ENCODE data around the gene PRELID2.
A peak's percentile ranks its signal among the peaks of the same experiment; 100 is the strongest.
"Not testable (repeated sequence)": the region's sequence is repeated elsewhere in the genome, so short reads cannot be mapped to it uniquely, and the experiment has no call there.

Gene PRELID2

DNA sequence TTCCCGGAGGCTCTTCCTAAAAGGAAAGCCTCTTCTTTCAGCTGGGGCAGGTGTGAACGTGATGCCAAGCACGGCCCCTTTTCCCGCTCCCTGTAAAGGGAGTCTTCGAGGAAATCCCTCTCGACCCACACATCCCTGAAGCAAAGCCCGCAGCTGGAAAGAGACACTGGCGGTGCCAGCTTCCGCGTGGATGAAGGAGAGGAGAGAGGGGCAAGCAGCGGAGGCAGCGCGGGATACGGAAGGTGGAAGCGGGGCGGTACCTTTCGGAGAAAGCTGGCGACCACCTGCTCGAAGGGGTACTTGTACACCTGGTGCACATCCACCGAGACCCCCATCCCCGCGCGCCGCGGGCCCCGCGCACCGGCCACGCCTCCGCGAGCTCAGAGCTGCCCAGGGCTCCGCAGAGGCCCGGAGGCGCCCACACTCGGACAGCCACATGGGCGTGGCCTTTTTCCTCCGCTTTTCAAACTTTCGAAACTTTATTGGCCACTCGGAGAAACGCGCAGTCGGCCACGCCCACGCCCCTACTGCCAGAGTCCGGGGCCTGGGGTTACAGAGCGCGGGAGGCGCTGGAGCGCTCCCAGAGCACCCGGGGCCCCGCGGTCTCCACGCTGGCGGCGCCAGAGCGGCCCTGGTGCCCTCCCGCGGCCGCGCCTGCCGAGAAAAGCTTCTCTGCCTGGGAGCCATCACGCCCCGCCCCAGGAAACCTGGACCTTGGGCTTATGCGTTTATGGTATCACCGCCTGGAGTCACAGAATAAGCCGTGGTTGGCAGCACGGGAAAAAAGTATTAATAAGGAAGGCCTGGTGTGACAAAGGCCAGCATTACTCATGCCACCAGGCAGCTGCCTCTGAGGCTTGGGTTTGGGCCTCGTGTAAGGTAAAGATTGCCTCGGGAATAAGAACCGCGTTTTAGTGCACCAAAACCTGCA is at the start of gene PRELID2:
Gene PRELID2 (minus strand): TSS at position 426 of the 931 bp plus-strand sequence. CDS start 91 bp downstream, at position 335.
- DNase-seq (ENCODE audit: low read depth): peak; percentile 17

DNA sequence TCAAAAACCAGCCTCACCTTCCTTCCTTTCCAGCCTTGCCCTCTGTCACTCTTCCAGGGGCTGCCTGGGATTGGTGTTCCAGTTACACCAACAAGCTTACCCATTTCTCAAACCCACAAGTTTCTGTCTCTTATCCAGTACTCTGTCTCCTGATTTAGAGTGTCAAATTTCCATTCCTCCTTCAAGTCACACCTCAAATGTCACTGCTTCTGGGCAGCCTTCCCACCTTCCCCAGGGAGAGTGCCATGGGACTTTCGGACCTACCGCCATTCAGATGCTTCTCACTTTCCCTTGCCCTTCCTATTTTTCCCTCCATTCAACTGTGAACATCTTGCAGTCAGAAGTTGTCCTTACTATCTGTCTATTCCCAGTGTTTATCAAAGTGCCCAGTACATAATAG is 39.6 kb upstream of the PRELID2 start:
- no peak for DNase-seq (ENCODE audit: low read depth)

DNA sequence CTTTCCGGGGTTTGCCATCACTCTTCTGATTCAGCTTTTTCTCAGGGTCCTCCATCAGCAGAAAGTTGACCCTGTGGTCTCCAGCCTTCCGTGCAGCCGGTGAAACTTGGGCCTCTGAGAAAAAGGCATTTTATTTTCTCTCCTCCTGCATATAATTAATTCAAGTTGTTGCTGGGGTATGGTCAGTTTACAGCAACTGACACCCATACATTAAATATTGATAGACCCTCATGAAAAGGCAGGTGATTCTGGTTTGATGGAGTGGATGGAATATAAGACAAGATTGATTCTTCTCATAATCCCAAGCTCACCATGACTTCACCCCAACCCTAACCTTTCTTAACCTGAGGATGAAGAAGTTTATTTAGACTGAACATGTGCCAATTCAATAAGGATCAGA is 37.8 kb upstream of the PRELID2 start, which contains the start of gene GRXCR2:
Gene GRXCR2 (minus strand): TSS at position 101 of the 400 bp plus-strand sequence. CDS start 46 bp downstream, at position 55.
- DNase-seq (ENCODE audit: low read depth): no peak

DNA sequence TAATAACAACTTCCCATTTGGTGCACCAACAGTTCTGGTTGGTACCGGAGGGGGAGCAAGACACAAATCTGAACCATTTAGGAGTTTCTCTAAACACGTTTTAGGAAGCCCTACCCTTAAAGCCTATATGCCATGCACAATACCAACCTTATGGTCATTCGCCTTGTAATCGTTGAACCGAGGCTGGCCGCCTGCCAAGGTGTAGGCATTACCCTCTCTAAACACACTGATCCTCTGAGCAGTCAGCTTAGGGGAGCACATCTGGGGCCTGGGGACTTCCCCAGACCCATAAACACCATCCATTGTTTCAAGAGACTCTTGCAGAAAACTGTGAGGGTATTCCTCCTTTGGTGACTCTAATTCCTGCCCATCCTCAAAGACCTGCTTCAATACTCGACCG is 37.3 kb upstream of the PRELID2 start:
- no peak for DNase-seq (ENCODE audit: low read depth)

DNA sequence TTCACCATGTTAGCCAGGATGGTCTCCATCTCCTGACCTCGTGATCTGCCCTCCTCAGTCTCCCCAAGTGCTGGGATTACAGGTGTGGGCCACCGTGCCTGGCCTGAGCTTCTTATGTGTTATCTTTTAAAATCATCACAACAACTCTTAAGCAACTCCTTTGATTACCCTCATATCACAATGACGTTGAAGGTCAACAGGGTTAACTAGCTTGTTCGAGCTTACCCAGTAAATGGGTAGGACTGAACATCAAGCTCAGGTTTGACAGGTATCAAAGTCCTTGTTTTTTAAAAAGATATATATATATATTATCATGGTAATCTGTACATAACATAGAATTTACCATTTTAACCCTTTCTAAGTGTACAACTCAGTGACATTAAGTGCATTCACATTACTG is 34.6 kb upstream of the PRELID2 start:
- DNase-seq (ENCODE audit: low read depth): no peak

DNA sequence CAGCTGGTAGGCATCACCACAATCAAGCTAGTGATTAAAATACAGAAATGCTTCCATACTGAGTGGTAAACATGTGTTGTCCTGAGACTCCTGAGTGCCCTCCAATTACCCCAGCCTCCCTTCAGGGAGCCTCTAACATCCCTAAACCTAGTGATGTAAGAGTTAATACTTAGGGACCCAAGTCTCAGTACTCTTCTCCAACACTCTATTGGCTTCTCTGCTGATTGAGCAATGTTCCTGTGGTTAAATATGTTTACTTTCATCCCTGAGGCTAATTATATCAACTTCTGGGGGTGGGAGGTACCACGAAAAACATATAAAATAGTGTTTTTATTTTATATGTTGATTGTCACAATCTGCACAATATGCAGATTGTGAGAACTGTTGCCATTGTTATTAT is 32.7 kb upstream of the PRELID2 start:
- no peak for DNase-seq (ENCODE audit: low read depth)

DNA sequence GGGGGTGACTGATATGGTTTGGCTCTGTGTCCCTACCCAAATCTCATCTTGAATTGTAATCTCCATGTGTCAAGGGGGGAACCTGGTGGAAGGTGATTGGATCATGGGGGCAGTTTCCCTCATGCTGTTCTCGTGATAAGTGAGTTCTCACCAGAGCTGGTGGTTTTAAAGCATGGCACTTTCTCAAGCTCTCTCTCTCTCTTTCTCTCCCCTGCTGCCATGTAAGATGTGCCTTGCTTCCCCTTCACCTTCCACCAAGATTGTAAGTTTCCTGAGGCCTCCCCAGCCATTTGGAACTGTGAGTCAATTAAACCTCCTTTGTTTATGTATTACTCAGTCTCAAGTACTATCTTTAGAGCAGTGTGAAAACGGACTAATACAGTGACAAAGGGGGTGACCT is 29.3 kb upstream of the PRELID2 start:
- DNase-seq (ENCODE audit: low read depth): not testable (repeated sequence)

DNA sequence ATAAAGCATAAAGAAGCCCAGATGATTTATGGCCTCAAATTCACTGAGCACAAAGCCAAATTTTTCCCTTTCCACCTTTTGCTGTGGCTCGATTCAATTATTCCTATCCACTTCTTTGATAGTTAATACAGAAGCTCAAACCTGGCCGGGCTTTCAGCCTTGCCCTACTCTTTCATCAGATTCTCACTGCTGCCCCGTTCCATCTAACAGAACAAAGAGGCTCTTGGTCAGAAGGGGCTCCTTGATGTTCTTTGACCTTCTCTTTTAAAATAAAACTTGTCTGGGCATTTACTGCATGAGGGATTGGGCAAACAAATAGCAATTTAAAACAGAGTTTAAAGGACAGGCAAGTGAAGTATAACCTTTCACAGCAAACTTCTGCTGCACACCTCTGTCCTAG is 27.9 kb upstream of the PRELID2 start:
- DNase-seq (ENCODE audit: low read depth): no peak

DNA sequence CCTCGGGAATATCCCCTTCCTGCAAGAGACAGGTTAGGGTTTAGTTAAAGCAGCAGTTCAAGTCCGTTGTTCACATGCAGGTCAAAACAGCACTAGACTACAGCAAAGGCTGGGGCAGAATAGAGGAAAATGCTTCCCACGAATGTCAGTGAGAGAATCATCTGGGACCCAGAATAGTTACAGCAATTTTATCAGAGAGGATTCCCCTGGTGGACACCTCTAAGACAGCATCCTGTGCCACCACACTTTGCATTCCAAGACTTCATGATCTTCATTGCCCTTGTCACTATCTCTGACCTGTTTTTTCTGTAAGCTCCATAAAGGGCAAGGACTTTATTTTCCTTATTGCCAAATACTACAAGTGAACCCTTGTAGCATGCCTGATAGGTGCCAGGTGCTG is 24.8 kb upstream of the PRELID2 start:
- no peak for DNase-seq (ENCODE audit: low read depth)

DNA sequence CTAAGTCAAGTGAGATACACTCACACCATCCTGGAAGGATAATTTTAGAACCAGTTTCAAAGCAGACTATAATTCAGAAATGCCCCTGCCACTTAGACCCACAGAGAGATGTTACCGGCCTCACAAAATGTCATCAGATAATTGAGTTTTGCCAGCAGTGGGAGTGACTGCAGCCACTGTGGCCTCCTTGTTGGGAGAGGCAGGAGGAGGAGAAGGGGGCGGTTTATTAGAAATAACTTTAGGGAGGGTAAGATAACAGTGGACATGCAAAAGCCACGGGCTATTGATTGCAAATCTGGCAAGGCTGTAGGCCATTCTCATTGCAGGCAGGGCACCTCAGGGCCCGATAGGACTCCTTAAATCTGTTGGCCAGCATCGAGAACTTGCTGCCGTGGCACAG is 24.3 kb upstream of the PRELID2 start:
- DNase-seq (ENCODE audit: low read depth): no peak

DNA sequence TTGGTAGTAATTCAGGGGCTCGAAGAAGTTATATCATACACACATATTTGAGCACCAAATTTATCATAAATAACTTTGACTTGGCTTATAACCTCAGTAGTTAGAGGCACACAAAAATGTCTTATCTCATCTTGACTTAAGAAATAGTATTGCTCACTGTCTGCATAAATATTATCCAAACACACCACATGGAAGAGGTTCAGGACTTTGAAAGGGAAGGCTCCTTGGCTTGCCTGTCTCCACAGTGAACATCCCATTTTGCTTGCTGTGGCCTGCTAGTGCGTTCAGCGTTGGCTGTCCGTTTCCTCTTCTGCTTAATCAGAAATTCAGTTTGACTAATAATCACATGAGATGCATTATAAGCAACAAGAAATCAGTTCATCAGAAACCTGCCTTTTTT is 23.8 kb upstream of the PRELID2 start:
- no peak for DNase-seq (ENCODE audit: low read depth)

DNA sequence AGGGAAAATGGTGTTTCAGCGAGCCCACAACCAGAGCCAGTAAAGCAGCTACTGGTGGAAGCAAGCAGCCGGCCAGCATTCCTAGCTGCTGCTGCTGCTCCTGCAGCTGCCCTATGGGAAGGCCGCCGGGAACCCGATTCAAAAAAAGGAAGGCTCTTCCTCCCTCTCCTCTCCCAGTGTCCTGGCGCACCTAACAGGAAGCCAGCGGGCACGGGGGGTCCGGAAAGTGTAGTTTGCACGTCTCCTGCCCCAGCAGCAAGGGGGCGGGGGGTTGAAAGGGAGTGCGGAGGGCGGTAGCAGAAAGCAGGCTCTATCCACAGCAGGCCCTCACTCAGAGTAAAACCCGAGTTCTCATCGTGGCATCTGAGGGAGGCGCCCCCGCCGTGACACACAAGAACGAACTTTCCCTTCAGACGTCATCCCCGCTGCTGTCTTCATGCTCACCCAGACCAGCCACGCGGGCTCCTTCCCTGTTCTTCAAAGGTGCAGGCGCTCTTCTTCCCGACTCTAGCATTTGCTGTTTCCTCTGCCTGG is 21.2 kb upstream of the PRELID2 start:
- DNase-seq (ENCODE audit: low read depth): no peak

DNA sequence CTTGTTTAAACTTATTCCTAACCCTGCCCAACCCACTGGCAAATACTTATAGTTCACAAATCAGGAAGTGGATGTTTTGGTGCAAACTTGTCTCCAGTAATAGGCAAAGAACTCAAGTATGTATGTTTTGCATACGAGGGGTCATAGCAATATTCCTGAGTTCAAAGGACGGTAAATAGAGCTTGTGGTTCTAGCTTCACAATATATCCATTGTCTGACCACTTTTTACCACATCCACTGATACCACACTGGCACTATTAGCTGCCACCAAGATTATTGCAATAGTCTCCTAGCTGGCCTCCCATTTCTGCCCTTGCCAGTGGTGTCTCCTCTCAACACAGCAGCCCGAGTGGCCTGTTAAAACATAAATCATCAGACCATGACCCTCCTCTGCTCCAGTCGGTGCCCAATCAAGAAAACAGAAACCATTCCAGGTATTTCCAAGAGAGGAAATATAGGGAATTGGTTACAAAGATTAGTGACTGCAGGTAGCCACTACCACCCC is 20.7 kb upstream of the PRELID2 start:
- DNase-seq (ENCODE audit: low read depth): no peak

DNA sequence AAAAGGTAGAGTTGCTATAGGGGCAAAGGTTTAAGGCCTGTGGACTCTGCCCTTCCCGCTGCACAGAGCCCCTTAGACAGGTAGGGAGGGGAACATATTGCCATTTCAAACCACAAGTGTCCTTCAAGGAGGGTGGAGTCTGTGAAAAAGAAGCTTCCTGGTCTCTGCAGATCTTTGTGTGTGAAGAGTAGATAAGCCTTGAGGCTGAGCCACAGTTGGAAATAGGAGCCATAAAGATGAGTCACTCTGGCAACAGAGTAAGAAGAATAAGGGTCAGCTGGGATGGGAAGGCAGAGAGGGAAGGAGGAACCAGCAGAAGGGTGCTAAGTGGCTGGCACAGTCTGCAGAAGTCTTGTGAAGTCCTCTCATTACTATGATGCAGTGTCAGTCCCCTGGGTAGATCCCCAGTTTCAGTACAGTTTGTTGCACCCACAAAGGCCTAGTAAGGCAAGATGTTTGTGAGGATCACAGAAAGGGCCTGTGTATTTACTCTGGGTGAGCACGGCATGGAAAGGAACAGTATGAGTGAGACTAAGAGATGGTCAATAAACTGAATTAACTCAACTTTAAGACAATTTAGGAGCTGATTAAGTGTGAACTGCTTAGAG is 19.6 kb upstream of the PRELID2 start:
- DNase-seq (ENCODE audit: low read depth): no peak

DNA sequence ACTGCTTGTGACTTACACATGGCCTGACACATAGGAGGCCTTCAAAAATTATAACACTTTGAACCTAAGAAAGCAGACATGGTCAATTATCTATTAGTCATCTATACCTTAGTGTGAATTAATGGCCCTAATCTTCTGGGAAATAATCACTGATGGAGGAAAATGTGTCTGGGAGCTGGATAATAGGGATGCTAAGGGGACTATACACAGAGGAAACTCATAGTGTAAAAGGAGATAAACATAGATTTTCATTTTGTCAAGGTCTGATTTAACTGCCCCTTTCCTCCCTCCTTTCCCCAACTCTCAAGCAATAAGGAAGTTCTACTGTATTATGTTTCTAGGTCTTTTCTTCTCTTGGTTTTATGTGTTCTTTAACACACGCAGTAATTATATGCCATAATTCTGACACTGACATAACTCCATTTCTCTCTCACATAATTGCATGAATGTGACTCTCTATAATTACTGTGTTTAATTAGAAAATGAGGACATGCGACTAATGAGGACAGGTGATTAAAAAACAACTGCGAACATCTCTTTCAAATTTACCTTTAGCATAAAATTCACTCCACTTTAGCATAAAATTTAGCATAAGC is 18.7 kb upstream of the PRELID2 start:
- no peak for DNase-seq (ENCODE audit: low read depth)

DNA sequence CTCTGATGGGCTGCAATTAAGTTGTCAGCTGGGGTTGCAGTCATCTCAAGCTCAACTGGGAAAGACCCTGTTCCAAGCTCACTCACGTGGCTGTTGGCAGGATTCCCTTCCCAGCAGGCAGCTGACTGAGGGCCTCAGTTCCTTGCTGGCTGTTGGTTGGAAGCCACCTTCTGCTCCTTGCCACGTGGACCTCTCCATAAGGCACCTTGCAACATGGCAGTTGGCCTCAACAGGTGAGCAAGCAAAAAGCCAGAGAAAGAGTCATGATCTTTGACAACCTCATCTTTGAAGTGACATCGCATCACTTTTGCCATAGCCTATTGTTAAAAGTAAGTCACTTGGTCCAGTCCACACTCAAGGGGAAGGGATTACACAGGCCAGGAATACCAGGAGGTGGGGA is 17.8 kb upstream of the PRELID2 start:
- DNase-seq (ENCODE audit: low read depth): no peak

DNA sequence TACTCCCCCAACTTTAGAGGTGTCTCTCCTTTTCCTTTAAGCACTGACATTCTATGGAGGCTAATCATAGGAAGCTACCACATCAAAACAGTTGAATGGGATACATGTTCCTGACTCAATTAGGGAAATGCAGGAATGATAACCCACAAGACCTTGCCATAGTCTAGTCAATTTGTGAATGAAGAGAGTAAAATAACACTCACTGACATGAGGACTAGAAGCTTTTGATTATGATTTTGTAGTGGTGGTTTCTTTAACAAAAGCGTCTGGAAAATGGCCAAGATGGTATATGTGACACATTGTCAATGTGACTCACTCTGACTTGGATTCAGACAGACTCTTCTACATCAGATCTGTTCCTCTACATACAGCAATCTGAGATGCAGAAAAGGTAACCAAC is 13.7 kb upstream of the PRELID2 start:
- DNase-seq (ENCODE audit: low read depth): no peak

DNA sequence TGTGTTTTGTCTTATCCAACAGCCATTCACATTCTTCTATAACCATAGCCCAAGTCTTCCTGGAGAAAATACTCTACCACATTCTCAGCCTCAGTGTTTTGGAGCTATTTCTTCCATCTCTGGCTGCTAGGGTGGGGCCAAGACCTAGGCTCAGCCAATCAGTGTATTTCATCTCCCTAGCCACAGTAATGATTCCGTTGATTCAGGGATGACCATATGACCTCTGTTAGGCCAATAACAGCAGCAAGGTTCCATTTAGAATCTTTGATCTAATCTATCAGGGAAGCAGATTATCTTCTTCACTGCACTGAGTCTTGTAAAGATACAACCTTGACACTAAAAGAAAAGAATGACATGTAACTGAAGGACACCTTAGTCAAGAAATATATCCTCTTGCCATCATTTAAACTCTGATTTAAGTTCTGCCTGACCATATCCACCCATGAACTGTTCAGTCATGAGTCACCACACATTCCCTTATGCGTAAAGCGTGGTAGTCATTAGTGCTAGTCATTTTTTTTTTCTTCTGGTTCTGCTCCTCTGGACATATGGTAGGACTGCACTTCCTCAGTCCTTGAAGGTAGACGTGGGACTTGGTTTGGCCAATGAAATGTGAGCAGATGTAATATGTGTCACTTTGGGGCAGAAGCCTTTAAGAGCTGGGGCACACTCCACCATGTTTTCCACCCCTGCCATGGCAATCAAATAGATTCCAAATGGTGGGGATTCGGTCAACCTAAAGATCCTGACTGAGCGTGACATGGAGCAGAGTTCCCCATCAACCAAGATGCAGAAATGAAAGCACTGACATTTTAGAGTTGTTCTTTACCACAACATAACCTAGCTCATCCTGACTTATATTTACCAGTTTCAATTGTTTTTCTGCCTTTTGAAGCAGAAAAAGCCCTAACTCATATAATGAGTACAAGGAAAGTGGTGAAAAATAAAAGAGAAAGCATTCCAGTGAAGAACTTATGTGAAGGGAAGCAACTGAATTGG is 12.7 kb upstream of the PRELID2 start:
- no peak for DNase-seq (ENCODE audit: low read depth)

DNA sequence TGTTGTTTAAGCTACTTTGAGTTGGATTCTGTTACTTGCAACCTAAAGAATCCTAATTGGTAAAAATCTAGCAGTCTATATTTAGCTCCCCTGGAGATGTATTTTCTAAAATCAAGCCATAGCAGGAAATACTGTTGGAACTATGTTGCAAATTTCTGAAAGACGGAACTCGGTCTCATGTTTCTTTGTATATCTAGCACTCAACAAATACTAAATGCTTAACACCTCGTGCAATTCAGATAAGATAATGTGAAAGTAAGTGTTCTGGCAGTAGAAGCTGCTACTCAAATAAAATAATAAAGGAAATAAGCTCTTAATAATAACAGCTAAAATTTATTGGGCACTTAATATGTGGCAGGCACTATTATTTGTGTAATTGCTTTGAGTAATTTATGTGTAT is 10.9 kb upstream of the PRELID2 start:
- no peak for DNase-seq (ENCODE audit: low read depth)

DNA sequence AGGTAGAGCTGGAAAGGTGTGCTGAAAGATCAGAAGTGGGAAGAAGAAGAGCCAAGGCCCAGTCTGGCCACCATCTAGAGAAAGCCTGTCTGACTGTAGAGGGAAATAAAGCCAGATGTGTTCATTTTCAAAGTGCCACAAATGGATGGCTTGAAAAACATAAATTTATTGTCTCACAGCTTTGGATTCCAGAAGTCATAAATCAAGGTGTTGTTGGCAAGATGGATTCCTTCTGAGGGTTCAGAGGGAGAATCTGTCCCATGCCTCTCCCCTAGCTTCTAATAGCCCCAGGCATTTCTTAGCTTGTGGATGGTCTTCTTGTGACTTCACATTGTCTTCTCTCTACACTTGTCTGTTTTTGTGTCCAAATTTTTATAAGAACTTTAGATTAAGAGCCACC is 6.2 kb upstream of the PRELID2 start:
- DNase-seq (ENCODE audit: low read depth): no peak

DNA sequence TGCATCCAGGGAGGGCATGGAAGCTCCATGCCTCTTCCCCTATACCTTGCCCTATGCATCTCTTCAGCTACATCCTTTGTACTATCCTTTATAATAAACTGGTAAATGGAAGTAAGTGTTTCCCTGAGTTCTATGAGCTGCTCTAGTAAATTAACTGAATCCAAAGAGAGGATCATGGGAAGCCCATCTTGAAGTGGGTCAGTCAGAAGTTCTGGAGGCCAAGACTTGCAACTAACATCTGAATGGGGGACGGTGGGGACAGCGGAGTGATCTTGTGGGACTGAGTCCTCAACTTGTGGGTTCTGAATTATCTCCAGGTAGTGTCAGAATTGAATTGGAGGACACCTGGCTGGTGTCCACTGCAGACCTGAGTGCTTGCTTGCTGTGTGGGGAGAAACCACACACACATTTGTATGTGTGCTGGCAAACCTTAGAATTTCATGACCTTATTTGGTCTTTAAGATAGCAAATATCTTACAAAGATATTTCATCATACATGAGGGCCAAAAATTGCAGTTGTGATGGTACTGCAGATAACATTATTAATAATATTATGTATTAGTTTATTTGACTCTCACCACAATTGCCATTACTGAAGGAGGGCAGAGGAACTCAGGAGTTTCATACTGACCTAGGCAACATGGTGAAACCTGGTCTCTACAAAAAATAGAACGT is 5.5 kb upstream of the PRELID2 start:
- DNase-seq (ENCODE audit: low read depth): no peak

All from stimulated activated CD4-positive, alpha-beta T cell treated with anti-CD3 and anti-CD28 coated beads, Interleukin-2, amount 100 ng/mL, for 4 hours (primary cell).